HepG2 (cell line): ENCODE results near the gene NECAB2. TPM values are rescaled to one million over a fixed set of nuclear protein-coding genes. Genes with fewer than 3 reads are reported as not detected.

Experiments
- ATAC-seq: fragments of 200-7000 bp; cut with Tn5 transposase; 3 replicates; pipeline ENCODE4 v1.9.1; 2020; ENCODE audit warnings: mild to moderate bottlenecking, moderate library complexity
- BruUV-seq: library from RNA; stranded (reverse); fragments of 400-500 nt; replicated peaks from 2 replicates; lab custom pipeline; 2021; lab: Mats Ljungman, UMichigan
- CTCF ChIA-PET: fragments of 300-600 bp; formaldehyde crosslinking; extraction: SDS; loops from one replicate; lab custom pipeline; 2021; ENCODE audit warnings: low total read pairs, inconsistent platforms, low intra/inter-chr PET ratio; lab: Yijun Ruan, JAX
- POLR2A ChIA-PET: fragments of 350-600 bp; sonication (Branson Sonifier 250); formaldehyde crosslinking; loops from one replicate; lab custom pipeline; 2020; ENCODE audit warnings: antibody characterized with exemption, inconsistent platforms; lab: Yijun Ruan, JAX
- DNase-seq: peaks from one replicate; pipeline ENCODE4 v3.0.0-alpha.2; 2015; ENCODE audit warnings: low spot score
- FAIRE-seq: peaks from 3 replicates; lab custom pipeline; 2011; peaks lifted over from hg19 to GRCh38; lab: Jason Lieb, UNC
- H2AFZ ChIP-seq: one replicate; pipeline ENCODE4 v1.6.1; 2011; ENCODE audit warnings: low read length, inconsistent platforms
- H3K27ac ChIP-seq: fragments of 300-600 bp; 3 replicates; pipeline ENCODE4 v1.8.0; 2011; ENCODE audit warnings: mixed run types, mild to moderate bottlenecking, mixed read lengths, low read length, inconsistent platforms; ENCODE audit not compliant: insufficient read depth; ENCODE audit errors: extremely low read length
- H3K27me3 ChIP-seq, 2 experiments: fragments of 200-600 bp in 1 of 2; 2 replicates in 1 of 2; 3 replicates in 1 of 2; pipeline versions ENCODE4 v1.6.0 to v1.8.0; 2011; ENCODE audit warnings: low read length in 2 of 2, mild to moderate bottlenecking in 2 of 2, moderate library complexity in 2 of 2, inconsistent platforms in 1 of 2; ENCODE audit not compliant: insufficient read depth in 2 of 2, control insufficient read depth in 1 of 2
- H3K36me3 ChIP-seq, 2 experiments: fragments of 200-600 bp in 1 of 2; replicated peaks in 1 of 2; 2 replicates in 1 of 2; 3 replicates in 1 of 2; pipeline versions ENCODE4 v1.5.1 to v1.8.0; 2011; ENCODE audit warnings: low read length in 2 of 2, inconsistent platforms in 1 of 2; ENCODE audit not compliant: insufficient read depth in 2 of 2, control insufficient read depth in 1 of 2
- H3K4me1 ChIP-seq: 2 replicates; pipeline ENCODE4 v1.5.1; 2012; ENCODE audit warnings: low read length, inconsistent platforms; ENCODE audit not compliant: insufficient read depth
- H3K4me2 ChIP-seq: 2 replicates; pipeline ENCODE4 v1.6.0; 2011; ENCODE audit warnings: low read depth, low read length, inconsistent platforms
- H3K4me3 ChIP-seq, 3 experiments: fragments of 200-600 bp in 1 of 3; sonication (generic), shearing (Covaris generic) in 1 of 3; replicated peaks in 1 of 3; 2 replicates each; pipeline ENCODE4 v1.5.1; 2011 to 2016; ENCODE audit warnings: low read length in 3 of 3, inconsistent platforms in 2 of 3, low read depth in 2 of 3, mild to moderate bottlenecking in 2 of 3, control low read depth in 1 of 3, mixed read lengths in 1 of 3; ENCODE audit not compliant: insufficient read depth in 1 of 3
- H3K79me2 ChIP-seq: one replicate; pipeline ENCODE4 v1.6.1; 2011; ENCODE audit warnings: low read length, inconsistent platforms; ENCODE audit not compliant: insufficient read depth
- H3K9ac ChIP-seq: 2 replicates; pipeline ENCODE4 v1.6.0; 2011; ENCODE audit warnings: mild to moderate bottlenecking, low read depth, low read length, inconsistent platforms; ENCODE audit not compliant: insufficient read depth
- H3K9me3 ChIP-seq: 2 replicates; pipeline ENCODE4 v1.5.1; 2012; ENCODE audit warnings: mild to moderate bottlenecking, low read length
- H4K20me1 ChIP-seq: 2 replicates; pipeline ENCODE4 v1.6.0; 2011; ENCODE audit warnings: inconsistent platforms, mild to moderate bottlenecking, low read length, moderate library complexity; ENCODE audit not compliant: insufficient read depth
- AGO2 ChIP-seq: fragments of 200-400 bp; formaldehyde crosslinking; optimal IDR thresholded peaks from 2 replicates; pipeline ENCODE3; 2017; ENCODE audit warnings: mild to moderate bottlenecking, low read depth, low read length, moderate library complexity
- MAFF ChIP-seq: IDR thresholded peaks from 2 replicates; pipeline ENCODE4 v1.6.1; 2011; ENCODE audit warnings: low read depth, low read length, improper control_type of control experiment
- NCOR1 ChIP-seq: fragments of 200-600 bp; sonication (generic); IDR thresholded peaks from 2 replicates; pipeline ENCODE4 v1.7.0; 2017; ENCODE audit warnings: antibody characterized with exemption, low read length, borderline replicate concordance
- PAX8 ChIP-seq: sonication (generic); formaldehyde crosslinking; IDR thresholded peaks from 2 replicates; pipeline ENCODE4 v1.8.0; 2022; ENCODE audit warnings: mild to moderate bottlenecking, missing genetic modification reagents, borderline replicate concordance
- POLR2A ChIP-seq, 2 experiments: IDR thresholded peaks; 2 replicates each; pipeline ENCODE4 v1.6.1; 2011; ENCODE audit warnings: low read depth in 2 of 2, low read length in 2 of 2, mild to moderate bottlenecking in 1 of 2, moderate library complexity in 1 of 2; ENCODE audit not compliant: insufficient read depth in 1 of 2
- SMC3 ChIP-seq: IDR thresholded peaks from 2 replicates; pipeline ENCODE4 v1.6.1; 2011; ENCODE audit warnings: low read length, improper control_type of control experiment
- STAT5B ChIP-seq: sonication (generic); formaldehyde crosslinking; IDR thresholded peaks from 2 replicates; pipeline ENCODE4 v1.4.0; 2020; ENCODE audit warnings: missing genetic modification reagents
- TEAD3 ChIP-seq: optimal IDR thresholded peaks from 2 replicates; pipeline ENCODE3; 2016; ENCODE audit warnings: borderline replicate concordance
- ZNF281 ChIP-seq: sonication (generic); formaldehyde crosslinking; IDR thresholded peaks from 2 replicates; pipeline ENCODE4 v1.4.0; 2020; ENCODE audit warnings: missing genetic modification reagents, borderline replicate concordance
- ZNF329 ChIP-seq: sonication (generic); formaldehyde crosslinking; IDR thresholded peaks from 2 replicates; pipeline ENCODE4 v1.9.0; 2021; ENCODE audit warnings: low read depth, mild to moderate bottlenecking, missing genetic modification reagents
- ZNF350 ChIP-seq: sonication (generic); formaldehyde crosslinking; IDR thresholded peaks from 2 replicates; pipeline ENCODE4 v1.4.0; 2020; ENCODE audit warnings: mild to moderate bottlenecking, low read depth, missing genetic modification reagents, borderline replicate concordance
- ZNF367 ChIP-seq: sonication (generic); formaldehyde crosslinking; IDR thresholded peaks from 2 replicates; pipeline ENCODE4 v1.4.0; 2020; ENCODE audit warnings: missing genetic modification reagents, borderline replicate concordance
- ZNF382 ChIP-seq: sonication (generic); formaldehyde crosslinking; IDR thresholded peaks from 2 replicates; pipeline ENCODE4 v1.5.0; 2020; ENCODE audit warnings: missing genetic modification reagents, mild to moderate bottlenecking, borderline replicate concordance
- ZNF629 ChIP-seq: sonication (generic); formaldehyde crosslinking; conservative IDR thresholded peaks from 2 replicates; pipeline ENCODE4 v1.5.0; 2020; ENCODE audit warnings: missing genetic modification reagents
- ZNF678 ChIP-seq: sonication (generic); formaldehyde crosslinking; IDR thresholded peaks from 2 replicates; pipeline ENCODE4 v1.4.0; 2020; ENCODE audit warnings: mild to moderate bottlenecking, missing genetic modification reagents
- ZNF768 ChIP-seq: sonication (generic); formaldehyde crosslinking; IDR thresholded peaks from 2 replicates; pipeline ENCODE4 v1.4.0; 2020; ENCODE audit warnings: missing genetic modification reagents
- WGBS: methylation state at CpG from one replicate; pipeline ENCODE4 v1.1.6; 2017; ENCODE audit warnings: low lambda C conversion rate; 5-methylcytosine and 5-hydroxymethylcytosine counted together
- in situ Hi-C: cut with HindIII; loops from 2 replicates; pipeline ENCODE4 v1.10.0; 2017; ENCODE audit warnings: low pct_unique_long_range_greater_than_20kb; ENCODE audit not compliant: extremely low pct_ligation_motif_present
- intact Hi-C: fragments of 100-400 bp; cut with micrococcal nuclease; formaldehyde crosslinking; loops from one replicate; pipeline ENCODE4 v1.10.0; 2022; ENCODE audit not compliant: unreplicated experiment
- polyA plus RNA-seq, 8 experiments: library from polyadenylated mRNA; depleted of rRNA in 3 of 8; stranded (reverse) in 7 of 8; unstranded in 1 of 8; fragments of >200 nt; fragmentation: Illumina TruSeq in 4 of 8; extraction: Trizol in 4 of 8; gene quantifications; 2 replicates each; pipeline versions ENCODE4 v1.2.1 to v1.2.3, GENCODE V29; 2011 to 2016; ENCODE audit warnings: low read depth in 4 of 8, missing spikeins in 1 of 8, mixed read lengths in 1 of 8; ENCODE audit not compliant: insufficient read depth in 1 of 8
- total RNA-seq, 5 experiments: library from RNA; depleted of rRNA; stranded (reverse); fragments of >200 nt; fragmentation: Illumina TruSeq; extraction: Trizol; gene quantifications; 2 replicates each; pipeline ENCODE4 v1.2.3, GENCODE V29; 2016; ENCODE audit warnings: low read depth in 1 of 5
- TF ChIP-seq, protein P1 (sequence below): sonication (generic); formaldehyde crosslinking; IDR thresholded peaks from 2 replicates; pipeline ENCODE4 v1.4.0; 2020; ENCODE audit warnings: missing genetic modification reagents
- TF ChIP-seq, protein P2 (sequence below): sonication (generic); formaldehyde crosslinking; IDR thresholded peaks from 2 replicates; pipeline ENCODE4 v1.9.0; 2021; ENCODE audit warnings: missing genetic modification reagents, borderline replicate concordance

The NECAB2 gene
- total and polyA plus RNA-seq, 2 of the 13 experiments (the other 11 are each of a cell fraction or from before 2014, with no cell fraction given) = 0.21 to 0.49 TPM

DNA sequence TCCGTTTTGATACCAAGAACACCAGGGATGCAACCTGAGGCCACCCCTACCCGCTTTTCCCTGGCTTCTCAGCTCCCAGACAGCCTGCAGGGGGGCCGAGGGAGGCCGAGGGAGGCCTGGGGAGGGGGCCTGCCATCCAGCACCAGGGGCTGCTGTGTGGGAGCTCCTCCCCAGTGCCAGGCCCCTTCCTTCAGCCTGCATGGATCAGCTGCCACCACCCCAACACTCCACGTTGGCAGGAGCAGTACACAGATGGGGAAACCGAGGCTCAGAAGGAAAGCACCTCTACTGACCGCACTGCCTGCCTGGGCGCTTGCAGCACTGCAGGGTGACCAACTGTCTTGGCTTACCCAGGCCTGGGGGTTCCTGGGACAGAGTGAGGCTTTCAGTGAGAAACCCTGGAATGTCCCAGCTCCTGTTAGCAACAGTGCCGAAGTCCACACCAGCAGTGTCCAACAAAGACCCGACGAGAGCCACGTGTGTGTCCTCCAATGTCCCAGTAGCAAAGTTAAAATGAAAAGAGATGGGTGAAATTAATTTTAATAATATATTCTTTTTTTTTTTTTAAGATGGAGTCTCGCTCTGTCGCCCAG, 20.3 kb upstream of the NECAB2 start:
- Histone ChIP-seq H3K4me3 (peak overlapping the region in 2 of 3 experiments; percentile 7 to 53; a peak in 2 of 6 replicates), H3K36me3 (no peaks in the 10 kb centered on the region), H3K27me3 (peaks cover 0 to 3% of the 10 kb centered on the region in 2 experiments; a peak in 1 of 5 replicates), H3K27ac (peak overlapping the region; percentile 19), H3K9me3 (no peaks in the 10 kb centered on the region), H3K79me2 (no peaks in the 10 kb centered on the region), H3K9ac (no peak overlapping the region; the same call in 1 of the 2 replicates), H3K4me2 (peak overlapping the region; percentile 55), H4K20me1 (no peaks in the 10 kb centered on the region), H2AFZ (no peak overlapping the region), H3K4me1 (peaks cover 93% of the 10 kb centered on the region)
- 33% methylated on average over 12 of the region's 14 CpGs for WGBS
- DNase-seq = peak; percentile 86
- FAIRE-seq = peak; percentile 26
- no TSS peak for BruUV-seq
- ATAC-seq = peak; percentile 50
- ChIA-PET CTCF (no interaction called here), POLR2A (interaction anchor here (1.0 to 1.8 kb wide), 3 partner anchors 9 to 21 kb away, joined by 3 to 6 read pairs (median 4); no protein-coding TSS in a partner anchor)
- in situ Hi-C loops (no loop called here), intact Hi-C loops (no loop called here)
- TF ChIP-seq ZNF329 (CRISPR knock-in tag) (no peak), POLR2A (IDR thresholded peaks at IDR 0.05; ENCODE audit: insufficient read depth in 1 of 2, low read depth in 2 of 2, low read length in 2 of 2) (peak in 1 of 2 experiments; percentile 47; a peak in 1 of 4 replicates), ZNF350 (CRISPR knock-in tag) (no peak), PAX8 (CRISPR knock-in tag) (no peak), ZNF629 (CRISPR knock-in tag) (peak; percentile 9; the same call in 1 of the 2 replicates), STAT5B (no peak), ZNF281 (CRISPR knock-in tag) (no peak), SMC3 (no peak), ZNF382 (CRISPR knock-in tag) (no peak), ZNF768 (CRISPR knock-in tag) (no peak), ZNF367 (CRISPR knock-in tag) (no peak), ZNF678 (CRISPR knock-in tag) (no peak), TEAD3 (peak; percentile 95), NCOR1 (peak; percentile 47; the same call in 1 of the 2 replicates), AGO2 (no peak), MAFF (no peak)
- TF ChIP-seq, protein P1, sequence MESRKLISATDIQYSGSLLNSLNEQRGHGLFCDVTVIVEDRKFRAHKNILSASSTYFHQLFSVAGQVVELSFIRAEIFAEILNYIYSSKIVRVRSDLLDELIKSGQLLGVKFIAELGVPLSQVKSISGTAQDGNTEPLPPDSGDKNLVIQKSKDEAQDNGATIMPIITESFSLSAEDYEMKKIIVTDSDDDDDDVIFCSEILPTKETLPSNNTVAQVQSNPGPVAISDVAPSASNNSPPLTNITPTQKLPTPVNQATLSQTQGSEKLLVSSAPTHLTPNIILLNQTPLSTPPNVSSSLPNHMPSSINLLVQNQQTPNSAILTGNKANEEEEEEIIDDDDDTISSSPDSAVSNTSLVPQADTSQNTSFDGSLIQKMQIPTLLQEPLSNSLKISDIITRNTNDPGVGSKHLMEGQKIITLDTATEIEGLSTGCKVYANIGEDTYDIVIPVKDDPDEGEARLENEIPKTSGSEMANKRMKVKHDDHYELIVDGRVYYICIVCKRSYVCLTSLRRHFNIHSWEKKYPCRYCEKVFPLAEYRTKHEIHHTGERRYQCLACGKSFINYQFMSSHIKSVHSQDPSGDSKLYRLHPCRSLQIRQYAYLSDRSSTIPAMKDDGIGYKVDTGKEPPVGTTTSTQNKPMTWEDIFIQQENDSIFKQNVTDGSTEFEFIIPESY (CRISPR knock-in tag) = no peak
- TF ChIP-seq, protein P2, sequence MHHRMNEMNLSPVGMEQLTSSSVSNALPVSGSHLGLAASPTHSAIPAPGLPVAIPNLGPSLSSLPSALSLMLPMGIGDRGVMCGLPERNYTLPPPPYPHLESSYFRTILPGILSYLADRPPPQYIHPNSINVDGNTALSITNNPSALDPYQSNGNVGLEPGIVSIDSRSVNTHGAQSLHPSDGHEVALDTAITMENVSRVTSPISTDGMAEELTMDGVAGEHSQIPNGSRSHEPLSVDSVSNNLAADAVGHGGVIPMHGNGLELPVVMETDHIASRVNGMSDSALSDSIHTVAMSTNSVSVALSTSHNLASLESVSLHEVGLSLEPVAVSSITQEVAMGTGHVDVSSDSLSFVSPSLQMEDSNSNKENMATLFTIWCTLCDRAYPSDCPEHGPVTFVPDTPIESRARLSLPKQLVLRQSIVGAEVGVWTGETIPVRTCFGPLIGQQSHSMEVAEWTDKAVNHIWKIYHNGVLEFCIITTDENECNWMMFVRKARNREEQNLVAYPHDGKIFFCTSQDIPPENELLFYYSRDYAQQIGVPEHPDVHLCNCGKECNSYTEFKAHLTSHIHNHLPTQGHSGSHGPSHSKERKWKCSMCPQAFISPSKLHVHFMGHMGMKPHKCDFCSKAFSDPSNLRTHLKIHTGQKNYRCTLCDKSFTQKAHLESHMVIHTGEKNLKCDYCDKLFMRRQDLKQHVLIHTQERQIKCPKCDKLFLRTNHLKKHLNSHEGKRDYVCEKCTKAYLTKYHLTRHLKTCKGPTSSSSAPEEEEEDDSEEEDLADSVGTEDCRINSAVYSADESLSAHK (CRISPR knock-in tag) = no peak
